ENCODE measurements around the gene OTOF. TPM values are rescaled to one million over a fixed set of nuclear protein-coding genes. Genes with fewer than 3 reads are reported as not detected.

Gene OTOF
- total and polyA plus RNA-seq, 2 donors (not counting 3 experiments of a cell fraction or from before 2014, with no cell fraction given): 0.06 to 0.22 TPM

- TF ChIP-seq MAX (IDR thresholded peaks at IDR 0.05; ENCODE audit: insufficient read depth, insufficient read length) (no peak), EZH2 (IDR thresholded peaks at IDR 0.05; ENCODE audit: borderline replicate concordance, low read depth, low read length, severe bottlenecking) (no peak), POLR2AphosphoS5 (IDR thresholded peaks at IDR 0.05; ENCODE audit: insufficient read depth, low read depth, low read length) (no peak), JUN (IDR thresholded peaks at IDR 0.05; ENCODE audit: borderline replicate concordance, insufficient read depth, insufficient read length, low read depth) (no peak), GATA2 (IDR thresholded peaks at IDR 0.05; ENCODE audit: insufficient read depth, insufficient read length, low read depth, low read length) (no peak), MYC (IDR thresholded peaks at IDR 0.05; ENCODE audit: low read depth, low read length) (no peak), POLR2A (IDR thresholded peaks at IDR 0.05; ENCODE audit: low read depth, low read length) (no peak), FOS (IDR thresholded peaks at IDR 0.05; ENCODE audit: borderline replicate concordance, insufficient read depth, low read length) (no peak), CTCF (IDR thresholded peaks at IDR 0.05; ENCODE audit: extremely low read depth in 1 of 2, insufficient read depth in 1 of 2, low read depth in 1 of 2, low read length in 2 of 2) (no peak)
- no peak overlapping the region for H2AFZ ChIP-seq (ENCODE audit: low read depth, low read length)
- no peaks in the 10 kb centered on the region for H3K27me3 ChIP-seq (ENCODE audit: control insufficient read depth in 2 of 2, insufficient read depth in 2 of 2, low read length in 2 of 2)
- no peak overlapping the region for H3K4me2 ChIP-seq (ENCODE audit: insufficient read depth, low read length)
- DNase-seq (ENCODE audit: low read depth, low spot score) (no peak), FAIRE-seq (no peak)
- intact Hi-C loops (cut with micrococcal nuclease) (no loop called here), dilution Hi-C loops (cut with MboI; ENCODE audit: extremely low pct_ligation_motif_present, low sequenced_read_pairs) (no loop called here)
- H3K9me3 ChIP-seq (replicated peaks; ENCODE audit: control insufficient read depth, insufficient read depth, low read length): no peaks in the 10 kb centered on the region
- ChIA-PET CTCF (interaction anchor here (1.1 to 3.5 kb wide), 7 partner anchors 10 to 275 kb away, joined by 3 to 22 read pairs (median 5); no protein-coding TSS in a partner anchor), POLR2A (no interaction called here)
- BruUV-seq (replicated peaks): no TSS peak
- no peak overlapping the region for H3K4me3 ChIP-seq (replicated peaks in 1 of 3; ENCODE audit: insufficient read depth in 1 of 3, low read depth in 1 of 3, low read length in 3 of 3)
- no peaks in the 10 kb centered on the region for H3K36me3 ChIP-seq (ENCODE audit: control insufficient read depth in 2 of 2, extremely low read depth in 1 of 2, insufficient read depth in 2 of 2, low read length in 2 of 2)
- H3K27ac ChIP-seq (ENCODE audit: insufficient read depth, low read depth, low read length): no peak overlapping the region
- no peaks in the 10 kb centered on the region for H3K79me2 ChIP-seq (ENCODE audit: control insufficient read depth, insufficient read depth, low read length)
- no peak overlapping the region for H3K9ac ChIP-seq (replicated peaks; ENCODE audit: extremely low read depth, insufficient read depth, low read length)
- H4K20me1 ChIP-seq (replicated peaks; ENCODE audit: control insufficient read depth, extremely low read depth, insufficient read depth, low read length): no peaks in the 10 kb centered on the region
- H3K9me1 ChIP-seq (replicated peaks; ENCODE audit: control insufficient read depth, extremely low read depth, insufficient read depth, low read length): no peaks in the 10 kb centered on the region
- no peaks in the 10 kb centered on the region for H3K4me1 ChIP-seq (ENCODE audit: control insufficient read depth, extremely low read depth, insufficient read depth, low read length)
Measured at GRCh38 chr2:26470601-26471260, 7.2 kb downstream of the OTOF start.

Measured in endothelial cell of umbilical vein (primary cell).